ENCODE results near the gene KIFBP.

DNA sequence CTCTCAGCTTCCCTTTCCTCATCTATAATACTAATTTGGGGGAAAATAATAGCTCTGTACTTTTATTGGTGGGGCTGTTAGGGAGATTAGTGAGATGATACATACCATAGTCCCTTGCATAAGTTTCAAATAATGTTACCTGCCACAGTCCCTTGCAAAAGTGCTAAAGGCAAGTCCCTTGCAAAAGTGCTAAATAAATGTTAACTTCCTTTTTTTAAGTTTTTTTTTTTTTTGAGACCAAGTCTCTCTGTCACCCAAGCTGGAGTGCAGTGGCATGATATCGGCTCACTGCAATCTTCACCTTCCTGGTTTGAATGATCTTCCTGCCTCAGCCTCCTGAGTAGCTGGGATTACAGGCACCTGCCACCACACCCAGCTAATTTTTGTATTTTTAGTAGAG, 55.9 kb downstream of the KIFBP start:
- TF ChIP-seq, protein P1, sequence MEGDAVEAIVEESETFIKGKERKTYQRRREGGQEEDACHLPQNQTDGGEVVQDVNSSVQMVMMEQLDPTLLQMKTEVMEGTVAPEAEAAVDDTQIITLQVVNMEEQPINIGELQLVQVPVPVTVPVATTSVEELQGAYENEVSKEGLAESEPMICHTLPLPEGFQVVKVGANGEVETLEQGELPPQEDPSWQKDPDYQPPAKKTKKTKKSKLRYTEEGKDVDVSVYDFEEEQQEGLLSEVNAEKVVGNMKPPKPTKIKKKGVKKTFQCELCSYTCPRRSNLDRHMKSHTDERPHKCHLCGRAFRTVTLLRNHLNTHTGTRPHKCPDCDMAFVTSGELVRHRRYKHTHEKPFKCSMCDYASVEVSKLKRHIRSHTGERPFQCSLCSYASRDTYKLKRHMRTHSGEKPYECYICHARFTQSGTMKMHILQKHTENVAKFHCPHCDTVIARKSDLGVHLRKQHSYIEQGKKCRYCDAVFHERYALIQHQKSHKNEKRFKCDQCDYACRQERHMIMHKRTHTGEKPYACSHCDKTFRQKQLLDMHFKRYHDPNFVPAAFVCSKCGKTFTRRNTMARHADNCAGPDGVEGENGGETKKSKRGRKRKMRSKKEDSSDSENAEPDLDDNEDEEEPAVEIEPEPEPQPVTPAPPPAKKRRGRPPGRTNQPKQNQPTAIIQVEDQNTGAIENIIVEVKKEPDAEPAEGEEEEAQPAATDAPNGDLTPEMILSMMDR (IDR thresholded peaks at IDR 0.05): no peak
- no peak for TF ChIP-seq POLR2A (IDR thresholded peaks at IDR 0.05)

Data from lower leg skin (tissue), 3 donors.